ENCODE results near the gene PARP12.
"Not testable (repeated sequence)": the region's sequence is repeated elsewhere in the genome, so short reads cannot be mapped to it uniquely, and the experiment has no call there.

PARP12 gene

GRCh38 chr7:140062528-140063299, at the start of gene PARP12:
TSS of gene PARP12 (minus strand) at chr7:140062951. CDS start at chr7:140062847, 104 bp downstream.
- peak; percentile 16 for DNase-seq

GRCh38 chr7:140108777-140109176, 46.0 kb upstream of the PARP12 start:
- DNase-seq, result not testable (repeated sequence)

- no peak for DNase-seq
These were observed 33.7 kb upstream of the PARP12 start for GRCh38 chr7:140096459-140096858.

GRCh38 chr7:140093375-140093774, 30.6 kb upstream of the PARP12 start:
- DNase-seq, result no peak

GRCh38 chr7:140085447-140085846, 22.7 kb upstream of the PARP12 start:
- DNase-seq, result no peak

- no peak for DNase-seq
These were observed 22.2 kb upstream of the PARP12 start for GRCh38 chr7:140084972-140085371.

GRCh38 chr7:140084142-140084655, 21.4 kb upstream of the PARP12 start:
- DNase-seq, result no peak

- no peak for DNase-seq
These were observed 20.0 kb upstream of the PARP12 start for GRCh38 chr7:140082770-140083169.

- no peak for DNase-seq
These were observed 19.1 kb upstream of the PARP12 start for GRCh38 chr7:140081774-140082425.

- DNase-seq, result no peak
These were observed 18.2 kb upstream of the PARP12 start for GRCh38 chr7:140080919-140081318.

- DNase-seq, result no peak
These were observed 16.4 kb upstream of the PARP12 start for GRCh38 chr7:140079121-140079536.

- DNase-seq, result no peak
These were observed 15.6 kb upstream of the PARP12 start for GRCh38 chr7:140078392-140078791.

- DNase-seq, result no peak
These were observed 12.0 kb upstream of the PARP12 start for GRCh38 chr7:140074780-140075179.

GRCh38 chr7:140070546-140070945, 7.8 kb upstream of the PARP12 start:
- DNase-seq, result no peak

GRCh38 chr7:140069298-140069949, 6.7 kb upstream of the PARP12 start:
- DNase-seq, result no peak

- DNase-seq, result no peak
These were observed 5.3 kb upstream of the PARP12 start for GRCh38 chr7:140068033-140068432.

- DNase-seq, result no peak
These were observed 4.3 kb upstream of the PARP12 start for GRCh38 chr7:140067052-140067451.

GRCh38 chr7:140062118-140062527, 628 bp downstream of the PARP12 start:
- DNase-seq, result no peak

GRCh38 chr7:140061607-140061930, 1.2 kb downstream of the PARP12 start:
- DNase-seq, result no peak

GRCh38 chr7:140060788-140061606, 1.8 kb downstream of the PARP12 start:
- no peak for DNase-seq

GRCh38 chr7:140060243-140060630, 2.5 kb downstream of the PARP12 start:
- DNase-seq, result no peak

- DNase-seq, result no peak
These were observed 3.2 kb downstream of the PARP12 start for GRCh38 chr7:140059273-140060242.
